GM18498 (cell line): ENCODE data around the gene AQP5.

Experiments
- ATAC-seq: cut with Tn5 transposase; IDR thresholded peaks from one replicate; pipeline ENCODE4 v1.9.1; 2021; ENCODE audit warnings: mild to moderate bottlenecking, moderate library complexity; ENCODE audit not compliant: unreplicated experiment

Gene AQP5

DNA sequence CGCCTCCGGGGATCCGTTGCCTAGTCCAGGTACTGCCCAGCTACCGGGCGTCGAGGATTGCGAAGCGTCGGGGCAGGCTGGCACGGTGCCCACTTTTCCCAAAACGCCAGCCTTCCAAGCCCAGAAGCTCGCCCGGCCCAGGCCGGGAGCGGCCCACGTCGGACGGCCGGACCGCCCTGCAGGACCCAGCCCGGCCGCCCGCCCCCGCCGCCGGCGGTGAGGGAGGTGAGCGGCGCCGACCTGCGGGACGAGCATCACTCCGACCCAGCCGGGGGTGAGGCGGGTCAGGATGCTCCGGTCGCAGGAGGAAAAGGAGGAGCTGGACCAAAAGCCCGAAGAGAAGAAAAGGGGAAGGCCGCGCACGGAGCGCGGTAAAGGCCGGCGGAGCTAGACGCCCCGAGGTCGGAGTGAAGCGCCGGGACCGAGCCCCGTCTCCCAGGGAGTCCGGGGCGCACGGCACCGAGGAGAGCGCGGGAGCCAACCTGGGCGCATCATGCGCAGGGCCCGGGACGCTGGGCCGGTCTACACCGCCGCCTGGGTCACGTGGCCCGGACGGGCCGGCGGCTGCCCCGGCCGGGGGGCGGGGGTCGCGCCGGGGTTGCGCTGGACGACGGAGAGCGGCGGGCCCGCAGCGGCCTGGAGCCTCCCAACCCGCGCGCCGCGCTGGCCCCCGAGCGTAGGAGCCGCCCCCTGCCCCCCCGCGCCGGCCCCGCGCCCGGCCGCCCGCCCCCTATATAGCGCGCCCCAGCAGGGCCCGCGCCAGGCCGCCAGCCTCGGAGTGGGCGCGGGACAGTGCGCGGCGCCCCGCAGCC is at the start of gene AQP5:
TSS of gene AQP5 (plus strand) at position 762 of the 812 bp plus-strand sequence. CDS start 146 bp downstream, outside the sequence.
- ATAC-seq = no peak

DNA sequence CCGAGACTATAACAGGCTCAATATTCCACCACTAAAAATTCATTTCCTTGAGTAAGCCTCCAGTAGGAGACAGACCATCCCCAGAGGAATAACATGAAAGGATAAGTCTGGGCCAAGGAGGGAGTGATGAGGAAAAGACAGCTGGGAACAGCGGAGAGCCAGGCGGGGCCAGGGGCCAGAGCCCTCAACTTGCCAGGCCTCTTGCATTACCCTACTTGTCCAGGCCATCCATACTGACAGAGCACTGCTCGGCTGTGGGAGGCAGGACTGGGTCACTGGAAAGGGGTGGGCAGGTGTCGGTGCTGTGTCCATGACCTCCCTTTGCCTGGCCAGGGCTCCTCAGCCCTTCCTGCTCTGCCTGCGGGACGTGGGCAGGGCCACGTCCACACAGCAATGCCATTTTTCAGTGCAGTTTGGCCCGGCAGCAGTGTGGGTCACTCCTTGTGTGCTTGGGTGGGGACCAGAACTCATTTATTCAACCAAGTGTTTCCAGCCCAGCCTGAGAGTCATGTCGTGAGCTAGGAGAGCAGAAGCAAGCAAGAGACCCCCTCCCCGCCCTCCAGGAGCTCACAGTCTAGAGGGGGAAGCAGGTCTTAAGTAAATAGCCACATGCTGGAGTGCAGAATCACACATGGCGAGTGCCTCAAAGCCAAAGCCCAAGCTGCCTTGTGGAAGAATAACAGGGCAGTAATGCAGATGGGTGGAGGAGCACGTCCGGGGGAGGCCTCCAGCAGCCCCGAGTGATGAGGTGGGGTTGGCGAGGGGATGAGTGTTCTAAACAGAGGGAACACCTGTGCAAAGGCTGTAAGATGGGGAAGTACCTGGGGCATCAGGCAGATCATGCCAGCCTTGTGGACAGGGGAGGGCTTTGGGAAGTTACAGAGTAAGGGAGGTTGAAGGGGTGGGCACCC is 49.1 kb upstream of the AQP5 start:
- no peak for ATAC-seq

DNA sequence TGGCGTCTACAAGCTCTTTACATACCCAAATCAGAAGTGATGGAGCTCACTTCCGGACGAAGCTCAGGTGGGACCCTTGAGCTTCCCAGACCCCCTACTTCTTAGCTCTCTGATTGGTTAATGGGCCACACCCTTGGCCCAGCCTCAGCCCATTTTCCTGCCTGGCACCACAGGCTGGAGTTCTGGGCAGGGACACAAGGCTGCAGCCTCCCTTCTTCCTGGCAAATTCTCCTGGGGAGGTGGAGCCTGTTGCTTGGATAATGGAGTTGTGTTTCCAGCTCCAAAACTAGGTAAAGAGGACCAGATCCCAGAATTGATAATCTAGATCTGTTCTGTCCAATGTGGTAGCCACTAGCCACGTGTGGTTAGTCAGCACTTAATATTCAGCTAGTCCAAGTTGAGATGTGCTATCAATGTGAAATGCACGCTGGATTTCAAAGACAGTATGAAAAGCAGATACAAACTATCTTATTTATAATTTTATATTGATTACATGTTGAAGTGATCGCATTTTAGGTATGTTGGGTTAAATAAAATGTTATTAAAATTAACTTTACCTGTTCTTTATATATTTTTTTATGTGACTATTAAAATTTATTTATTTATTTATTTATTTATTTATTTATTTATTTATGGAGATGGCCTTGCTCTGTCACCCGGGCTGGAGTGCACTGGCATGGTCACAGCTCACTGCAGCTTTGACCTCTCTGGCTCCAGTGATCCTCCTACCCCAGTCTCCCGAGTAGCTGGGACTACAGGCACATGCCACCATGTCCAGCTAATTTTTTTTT is 45.3 kb upstream of the AQP5 start:
- ATAC-seq = no peak

DNA sequence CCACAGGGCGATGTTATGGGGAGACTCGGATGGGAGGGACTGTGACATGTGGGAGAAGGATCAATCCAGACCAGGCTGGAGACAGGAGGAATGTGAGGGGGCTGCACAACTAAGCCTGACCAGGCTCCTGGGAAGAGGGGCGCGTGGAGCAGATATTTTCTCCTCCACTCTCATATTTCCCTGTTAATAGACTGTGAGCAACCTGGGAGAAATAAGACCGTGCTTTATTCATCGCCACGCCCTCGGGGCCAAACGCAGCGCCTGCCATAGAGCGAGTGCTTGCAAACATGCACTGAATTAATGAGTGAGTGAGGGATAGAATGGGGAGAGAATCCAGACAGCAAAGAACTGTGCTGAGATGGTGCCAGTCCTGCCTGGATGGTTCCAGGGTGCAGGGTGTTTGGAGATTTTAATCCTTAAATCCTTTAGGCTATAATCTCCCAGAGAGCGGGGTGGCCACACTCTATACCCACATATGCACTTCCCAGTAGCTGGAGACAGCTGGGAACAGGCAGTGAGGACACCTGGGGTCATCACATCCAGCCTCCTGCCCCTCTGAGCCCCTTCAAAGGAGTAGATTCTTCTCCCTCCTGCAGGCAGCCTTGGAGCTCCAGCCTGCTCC is 44.4 kb upstream of the AQP5 start:
- no peak for ATAC-seq

DNA sequence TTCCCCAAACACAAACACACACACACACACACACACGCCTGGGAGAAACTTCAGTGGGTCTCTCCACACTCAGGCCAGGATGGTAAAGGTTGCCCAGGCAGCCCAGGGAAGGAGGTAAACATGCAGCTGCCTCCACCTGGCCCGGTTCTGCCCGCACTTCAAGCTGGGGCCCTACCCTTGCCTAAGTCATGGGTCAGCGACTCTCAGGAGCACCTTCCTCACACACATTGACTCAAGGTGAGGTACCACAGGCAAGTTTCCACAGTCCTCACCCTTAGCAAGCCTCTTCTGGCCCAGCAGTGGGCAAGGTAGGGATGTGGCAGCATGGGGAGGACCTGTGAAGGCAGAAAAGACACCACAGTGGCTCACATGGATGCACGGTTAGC is 43.9 kb upstream of the AQP5 start:
- ATAC-seq = no peak

DNA sequence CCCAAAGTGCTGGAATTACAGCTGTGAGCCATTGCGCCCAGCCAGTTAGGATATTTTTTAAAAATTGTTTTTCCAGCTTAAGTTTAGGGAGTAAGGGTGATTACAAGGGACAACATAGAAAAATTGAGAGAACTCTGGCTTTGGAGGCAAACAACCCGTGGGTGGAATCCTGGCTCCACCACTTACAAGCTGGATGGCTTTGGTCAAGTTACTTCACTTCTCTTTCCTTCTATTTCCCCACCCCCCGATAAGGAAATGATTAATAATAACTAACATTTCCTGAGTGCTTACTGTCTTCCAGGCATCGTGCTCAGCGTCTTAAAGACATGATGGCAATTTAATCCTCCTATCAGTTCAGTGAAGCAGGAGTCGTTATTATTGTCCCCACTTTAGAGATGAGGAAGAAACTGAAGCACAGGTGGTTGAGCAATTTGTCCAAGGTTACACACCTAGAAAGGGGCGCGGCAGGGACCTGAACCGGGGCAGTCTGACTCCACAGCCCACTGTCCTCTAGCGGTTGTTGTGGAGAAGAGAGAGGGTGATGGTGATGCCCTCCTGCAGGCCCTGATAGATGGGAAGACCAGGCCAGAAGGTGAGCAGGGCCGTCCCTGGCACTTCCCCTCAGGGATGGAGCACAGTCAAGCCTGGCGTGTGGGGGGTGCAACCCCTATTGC is 41.3 kb upstream of the AQP5 start:
- no peak for ATAC-seq

DNA sequence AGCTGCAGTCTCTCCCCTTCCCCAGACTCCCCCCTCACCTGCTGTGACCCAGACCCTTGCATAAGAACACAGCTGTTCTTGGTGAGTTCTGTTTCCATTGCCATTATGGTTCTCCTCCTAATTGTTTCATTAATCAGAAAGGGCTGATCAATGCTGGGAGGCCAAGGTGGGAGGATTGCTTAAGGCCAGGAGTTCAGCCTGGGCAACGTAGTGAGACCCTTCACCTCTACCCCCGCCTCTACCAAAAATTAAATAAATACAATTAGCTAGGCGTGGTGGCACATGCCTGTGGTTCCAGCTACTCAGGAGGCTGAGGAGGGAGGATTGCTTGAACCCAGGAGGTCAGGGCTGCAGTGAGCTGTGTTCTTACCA is 40.8 kb upstream of the AQP5 start:
- no peak for ATAC-seq

DNA sequence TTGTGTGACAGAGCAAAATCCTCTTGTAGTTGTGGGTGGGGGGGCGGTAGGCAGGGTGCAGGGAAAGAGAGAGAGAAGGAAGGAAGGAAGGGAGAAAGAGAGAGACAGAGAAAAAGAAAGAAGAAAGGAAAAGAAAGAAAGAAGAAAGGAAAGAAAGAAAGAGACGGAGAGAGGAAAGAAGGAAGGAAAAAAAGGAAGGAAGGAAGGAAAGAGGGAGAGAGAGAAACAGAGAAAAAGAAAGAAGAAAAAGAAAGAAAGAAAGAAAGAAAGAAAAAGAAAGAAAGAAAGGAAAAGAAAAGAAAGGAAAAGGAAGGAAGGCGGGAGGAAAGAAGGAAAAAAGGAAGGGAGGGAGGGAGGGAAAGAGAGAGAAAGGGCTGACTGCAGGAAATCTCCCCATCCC is 40.4 kb upstream of the AQP5 start:
- ATAC-seq = no peak

DNA sequence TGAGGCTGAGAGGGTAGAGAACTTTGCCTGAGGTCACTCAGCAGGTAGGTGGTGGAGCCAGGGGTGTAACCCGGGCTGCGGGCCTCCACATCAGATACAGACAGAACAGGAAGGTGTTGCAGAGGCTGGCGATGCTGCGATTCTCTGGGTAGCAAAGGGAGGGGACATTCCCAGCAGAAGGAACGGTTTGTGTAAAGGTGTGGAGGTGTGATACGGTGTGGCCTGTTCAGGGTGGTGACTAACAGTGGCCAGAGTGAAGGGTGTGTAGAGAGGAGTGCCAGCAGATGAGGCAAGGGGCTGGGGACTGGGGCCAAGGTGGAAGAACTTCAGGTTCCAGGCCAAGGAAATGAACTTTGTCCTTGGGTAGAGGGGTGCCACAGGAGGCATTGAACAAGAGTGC is 39.7 kb upstream of the AQP5 start:
- ATAC-seq = no peak

DNA sequence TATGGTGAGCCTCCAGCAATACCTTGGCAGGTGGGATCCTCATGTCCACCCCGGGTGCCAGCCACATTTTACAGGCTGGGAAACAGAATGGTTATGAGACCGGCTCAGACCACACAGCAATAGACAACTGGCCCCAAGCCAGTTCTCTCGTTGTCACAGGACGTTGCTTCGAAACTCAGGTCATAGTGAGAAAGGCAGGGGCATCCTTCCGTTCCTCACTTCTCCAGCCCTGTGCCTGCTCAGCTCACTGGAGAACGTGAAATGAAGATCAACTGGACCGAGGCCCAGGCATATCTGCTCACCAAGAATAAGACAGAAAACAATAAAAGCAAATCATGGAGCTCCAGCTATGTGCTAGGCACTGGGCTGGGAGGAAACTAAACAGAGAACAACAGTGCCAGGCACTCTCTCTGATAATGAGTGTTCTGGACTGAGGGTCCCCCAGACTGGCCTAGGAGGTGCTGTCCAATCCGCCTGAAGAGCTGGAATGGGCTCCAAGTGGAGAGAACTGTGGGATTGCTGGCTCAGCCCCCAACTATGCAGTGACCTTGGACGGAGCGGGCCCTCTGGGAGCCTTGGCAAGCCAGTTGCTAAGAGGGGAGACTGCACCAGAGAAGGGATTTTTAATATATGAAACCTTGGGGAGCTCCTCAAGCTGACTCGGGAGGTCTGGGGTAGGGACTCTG is 39.2 kb upstream of the AQP5 start:
- ATAC-seq = no peak

DNA sequence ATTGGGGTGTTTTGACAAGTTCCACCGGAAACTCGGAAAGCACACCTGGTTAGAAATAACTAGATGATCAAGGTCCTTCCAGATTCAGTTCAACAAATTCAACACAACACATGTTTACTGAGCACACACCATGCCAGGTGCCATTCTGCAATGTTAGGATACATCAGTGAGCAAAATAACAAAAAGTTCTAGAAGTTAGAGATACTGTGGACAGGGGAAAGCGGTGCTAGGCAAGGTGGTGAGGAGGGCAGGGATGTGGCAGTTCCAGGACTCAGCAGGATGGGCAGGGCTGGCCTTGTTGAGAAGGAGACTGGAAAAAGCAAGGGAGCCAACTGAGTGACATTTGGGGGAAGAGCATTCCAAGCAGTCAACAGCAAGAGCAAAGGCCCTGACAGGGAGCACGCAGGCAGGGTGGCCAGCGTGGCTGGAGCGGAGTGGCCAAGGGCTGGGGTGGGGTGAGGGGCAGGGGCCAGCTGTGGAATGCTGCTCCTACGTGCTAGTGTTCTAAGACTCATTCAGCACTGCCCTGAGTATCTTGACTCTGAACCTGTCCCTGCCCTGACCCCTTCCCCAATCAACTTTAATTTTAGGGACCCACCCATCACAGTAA is 38.5 kb upstream of the AQP5 start:
- ATAC-seq = no peak

DNA sequence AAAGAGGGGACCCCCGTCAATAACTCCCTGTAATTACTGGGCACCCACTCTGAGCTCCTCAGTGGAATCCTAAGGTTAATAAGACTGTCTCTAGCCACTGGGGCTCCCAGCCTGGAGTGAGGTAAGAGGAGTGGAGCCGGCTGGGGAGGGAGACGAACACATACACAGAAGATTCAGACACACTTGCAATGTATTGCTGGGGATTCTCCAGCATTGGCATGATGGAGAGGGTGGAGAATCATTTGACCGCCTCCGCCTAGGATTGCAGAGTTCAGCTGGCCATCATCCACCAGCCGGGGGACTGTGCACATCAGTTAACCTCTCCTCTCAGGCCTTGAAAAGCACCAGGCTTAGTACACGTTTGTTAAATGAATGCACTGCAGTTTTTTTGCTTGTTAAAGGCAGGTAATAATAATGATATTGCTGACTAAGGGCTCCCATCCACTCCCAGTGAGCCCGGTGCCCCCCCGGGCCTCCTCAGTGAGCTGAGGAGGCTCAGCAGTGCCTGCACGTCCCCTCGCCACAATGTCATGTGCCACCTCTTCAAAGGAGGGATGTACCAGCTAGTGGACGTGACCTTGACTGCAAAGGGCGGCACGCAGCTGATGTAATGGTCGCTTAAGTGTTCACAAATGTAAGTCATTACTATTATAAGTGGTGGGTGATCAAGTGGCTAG is 37.7 kb upstream of the AQP5 start:
- no peak for ATAC-seq

DNA sequence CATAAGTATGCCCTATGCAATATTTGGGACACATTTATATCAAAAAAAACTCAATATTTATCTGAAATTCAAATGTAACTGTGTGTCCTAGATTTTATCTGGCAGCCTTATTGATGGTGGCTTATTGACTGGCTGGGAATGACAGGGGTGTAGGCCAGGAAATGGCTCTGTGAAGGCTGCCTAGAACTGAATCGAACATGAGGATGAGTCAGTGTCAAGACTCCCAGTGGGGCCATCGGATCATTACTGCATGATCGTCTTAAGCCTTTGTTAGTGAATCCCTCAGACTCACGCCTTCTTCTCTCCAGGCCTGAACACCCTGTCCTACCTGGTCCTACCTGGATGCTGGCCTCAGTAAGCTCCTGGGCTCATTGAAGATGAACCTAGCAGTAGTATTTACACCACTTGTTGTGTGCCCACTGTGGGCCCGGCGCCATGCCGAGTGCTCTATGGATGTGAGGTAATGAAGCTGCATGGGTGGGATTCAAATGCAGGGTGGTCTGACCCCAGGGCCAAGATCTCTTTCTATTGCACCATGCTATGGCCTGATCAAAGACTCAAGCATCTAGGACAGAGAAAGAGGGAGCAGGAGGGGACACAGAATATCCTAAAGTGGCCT is 36.9 kb upstream of the AQP5 start:
- ATAC-seq = no peak

DNA sequence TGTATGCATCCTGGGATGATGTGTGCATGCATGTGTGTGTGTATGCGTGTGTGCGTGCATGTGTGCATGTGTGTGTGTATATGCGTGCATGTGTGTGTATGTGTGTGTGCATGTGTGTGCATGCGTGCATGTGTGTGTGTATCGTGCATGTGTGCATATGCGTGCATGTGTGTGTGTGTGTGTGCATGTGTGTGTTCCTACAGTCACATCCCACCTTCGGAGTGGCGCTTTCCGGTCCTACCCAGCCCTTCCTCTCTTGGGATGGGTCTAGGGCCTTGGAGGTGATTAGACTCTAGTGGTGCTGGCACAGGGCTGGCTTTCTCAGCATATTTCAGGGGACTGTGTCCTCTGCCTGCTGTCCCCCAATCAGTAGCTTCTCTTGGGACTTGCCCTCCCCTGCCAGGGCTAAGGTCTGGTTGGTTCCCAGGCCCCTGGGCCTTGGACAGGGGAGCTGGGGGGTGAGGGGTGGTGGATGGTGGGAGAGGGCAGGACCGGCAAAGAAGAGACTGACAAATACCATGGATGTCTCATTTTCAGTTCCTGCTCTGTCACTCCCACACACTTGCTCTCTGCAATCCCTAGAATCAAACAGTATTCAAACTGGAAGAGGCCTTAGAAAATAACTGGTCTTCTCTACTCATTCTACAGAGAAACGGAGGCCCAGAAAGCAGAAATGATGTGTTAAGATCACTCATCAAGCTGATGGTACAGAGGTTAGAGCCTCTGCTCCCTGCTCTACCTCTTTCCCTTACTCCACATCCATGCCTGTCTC is 36.1 kb upstream of the AQP5 start:
- no peak for ATAC-seq

DNA sequence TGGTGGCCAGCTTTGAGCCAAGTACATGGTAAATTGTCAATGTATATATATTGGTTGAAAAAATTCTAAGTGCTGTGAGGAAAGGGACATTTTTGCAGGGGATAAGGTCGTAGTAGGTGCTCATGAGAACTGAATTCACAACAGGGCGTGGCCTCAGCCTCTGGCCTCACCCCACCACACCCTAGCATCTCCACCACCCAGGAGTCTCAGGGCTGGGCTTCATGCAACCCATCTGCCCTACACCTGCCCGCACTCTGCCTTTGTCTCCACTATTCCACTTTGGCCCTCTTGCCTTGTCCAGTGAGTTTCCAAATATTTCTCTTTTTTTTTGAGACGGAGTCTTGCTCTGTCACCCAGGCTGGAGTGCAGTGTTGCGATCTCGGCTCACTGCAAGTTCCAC is 33.2 kb upstream of the AQP5 start:
- ATAC-seq = no peak

DNA sequence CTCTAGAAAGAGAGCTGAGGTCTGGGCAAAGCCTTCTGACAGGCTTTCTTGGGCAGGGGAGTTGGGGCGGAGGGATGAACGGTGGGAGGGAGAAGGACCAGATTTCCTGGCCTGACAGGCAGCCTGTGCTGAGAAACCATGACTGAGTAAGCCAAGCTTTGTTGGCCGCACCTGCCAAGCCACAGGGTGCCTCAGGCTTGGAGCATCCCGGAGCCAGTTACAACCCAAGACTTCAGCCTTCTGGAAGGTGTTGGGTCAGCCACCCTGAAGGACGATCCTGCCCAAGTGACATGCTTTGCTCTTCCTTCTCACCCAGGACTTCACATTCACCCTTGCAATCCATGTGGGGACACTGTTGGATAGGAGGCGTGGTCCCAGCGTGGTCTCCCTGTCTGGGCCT is 32.1 kb upstream of the AQP5 start:
- no peak for ATAC-seq

DNA sequence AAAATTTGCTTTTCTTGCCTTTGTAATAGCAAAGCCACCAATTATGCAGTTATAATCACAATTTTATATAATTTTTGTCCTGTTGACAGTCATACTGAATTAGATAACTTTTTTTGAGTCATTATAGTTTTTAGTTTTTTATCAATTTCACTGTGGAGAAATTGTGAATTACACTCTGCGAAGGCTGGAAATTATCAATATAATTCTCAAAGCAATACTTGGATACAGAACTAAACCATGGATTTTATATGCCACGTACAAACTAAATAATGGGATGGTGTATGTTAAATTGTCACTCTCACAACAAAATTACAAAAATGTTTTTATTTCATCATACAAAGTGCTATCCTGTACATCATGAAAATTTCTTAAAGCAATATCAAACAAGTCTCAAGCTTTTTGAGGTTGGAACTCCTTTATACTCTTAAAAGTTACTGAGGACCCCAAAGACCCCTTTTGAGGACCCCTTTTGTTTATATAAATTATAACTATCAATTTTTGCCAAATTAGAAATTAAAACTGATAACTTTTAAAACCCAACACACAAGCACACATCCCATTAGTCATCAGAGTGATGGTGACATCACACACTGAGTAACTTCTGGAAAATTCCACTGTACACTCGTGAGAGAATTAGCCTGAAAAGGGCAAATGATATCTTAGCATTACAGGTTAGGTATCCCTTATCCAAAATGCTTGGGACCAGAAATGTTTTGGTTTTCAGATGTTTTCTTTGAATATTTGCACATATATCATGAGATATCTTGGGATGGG is 31.0 kb upstream of the AQP5 start:
- ATAC-seq = no peak
